ENCODE results near the gene ATG16L2. TPM values are rescaled to one million over a fixed set of nuclear protein-coding genes. Genes with fewer than 3 reads are reported as not detected.

The ATG16L2 gene
- total and polyA plus RNA-seq, 9 of the 15 experiments (the other 6 are each of a cell fraction or from before 2014, with no cell fraction given) = 0.18 to 11.2 (median 6.2) TPM

- TF ChIP-seq ZNF778 (CRISPR knock-in tag; IDR thresholded peaks at IDR 0.05) (no peak), BCOR (IDR thresholded peaks at IDR 0.05) (peak; percentile 39; the same call in 1 of the 2 replicates), MYC (IDR thresholded peaks at IDR 0.05; ENCODE audit: low read depth, low read length) (0 out of 2 replicates have a peak, but pooled peaks have one; percentile 55), MYC (CRISPR knock-in tag; IDR thresholded peaks at IDR 0.05; ENCODE audit: borderline replicate concordance, low read depth) (no peak), CREB3L1 (IDR thresholded peaks at IDR 0.05; ENCODE audit: borderline replicate concordance, low read depth) (peak; percentile 22; the same call in 1 of the 2 replicates), ATF1 (CRISPR knock-in tag; IDR thresholded peaks at IDR 0.05) (no peak), ATF1 (tag; IDR thresholded peaks at IDR 0.05) (no peak), DNMT1 (IDR thresholded peaks at IDR 0.05) (no peak), CSDE1 (IDR thresholded peaks at IDR 0.05) (no peak), ZSCAN32 (CRISPR knock-in tag; IDR thresholded peaks at IDR 0.05) (0 out of 2 replicates have a peak, but pooled peaks have one; percentile 31), POLR2A (conservative IDR thresholded peaks at IDR 0.05) (no peak)
- TF ChIP-seq, protein P1, sequence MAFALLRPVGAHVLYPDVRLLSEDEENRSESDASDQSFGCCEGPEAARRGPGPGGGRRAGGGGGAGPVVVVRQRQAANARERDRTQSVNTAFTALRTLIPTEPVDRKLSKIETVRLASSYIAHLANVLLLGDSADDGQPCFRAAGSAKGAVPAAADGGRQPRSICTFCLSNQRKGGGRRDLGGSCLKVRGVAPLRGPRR (CRISPR knock-in tag; IDR thresholded peaks at IDR 0.05) = no peak
Observed at GRCh38 chr11:72812967-72813739, 1.1 kb upstream of the ATG16L2 start (continued).

Measured in K562 (cell line).